Activated CD4-positive, alpha-beta T cell treated with anti-CD3 and anti-CD28 coated beads, Interleukin-2, amount 50 U/mL, for 1 hour (primary cell): Measurements from ENCODE around the gene PNPO.

ENCODE experiments used
- DNase-seq: peaks from one replicate; pipeline ENCODE4 v3.0.0-alpha.2; 2020

PNPO gene

DNA sequence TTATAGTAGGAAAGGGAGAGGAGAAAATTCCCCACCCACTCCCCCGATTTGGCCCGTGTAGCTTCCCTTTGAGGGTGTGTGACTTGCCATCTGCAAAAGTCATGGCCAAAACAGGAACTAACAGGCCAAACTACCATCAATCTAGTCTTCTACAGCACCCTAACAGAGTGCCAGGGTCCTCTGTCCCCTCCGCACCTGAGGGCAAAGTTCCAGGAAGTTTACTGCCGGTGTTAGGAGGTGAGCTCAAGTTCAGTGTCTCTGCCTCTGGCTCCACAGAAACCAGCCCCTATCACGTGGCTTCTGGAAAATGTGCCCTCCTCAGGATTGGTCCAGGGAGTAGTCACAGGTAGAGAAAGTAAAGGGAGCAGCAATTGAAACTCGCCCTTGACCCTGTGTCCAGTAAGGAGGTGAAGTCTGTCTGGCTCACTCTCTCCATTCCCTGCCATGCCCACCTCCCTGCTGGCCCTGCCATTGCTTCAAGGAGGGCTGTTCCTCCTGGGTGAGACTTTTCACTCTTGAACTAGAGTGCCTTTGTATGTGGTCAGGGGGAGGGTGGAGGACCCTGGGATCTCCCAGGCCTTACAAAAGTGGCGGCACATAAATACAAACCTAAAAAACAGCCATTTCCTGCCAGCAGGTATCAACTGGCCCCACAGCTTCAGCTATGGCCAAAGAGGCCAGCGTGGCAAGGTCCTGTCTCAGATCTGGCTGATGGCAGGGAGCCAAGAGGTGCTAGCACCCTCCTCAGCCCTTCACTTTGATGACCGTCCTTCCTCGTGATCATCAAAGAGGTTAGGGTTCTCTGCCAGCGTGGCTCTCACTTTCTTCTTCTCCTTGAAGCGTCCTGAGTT lies 11.0 kb downstream of the PNPO start:
- no peak for DNase-seq

DNA sequence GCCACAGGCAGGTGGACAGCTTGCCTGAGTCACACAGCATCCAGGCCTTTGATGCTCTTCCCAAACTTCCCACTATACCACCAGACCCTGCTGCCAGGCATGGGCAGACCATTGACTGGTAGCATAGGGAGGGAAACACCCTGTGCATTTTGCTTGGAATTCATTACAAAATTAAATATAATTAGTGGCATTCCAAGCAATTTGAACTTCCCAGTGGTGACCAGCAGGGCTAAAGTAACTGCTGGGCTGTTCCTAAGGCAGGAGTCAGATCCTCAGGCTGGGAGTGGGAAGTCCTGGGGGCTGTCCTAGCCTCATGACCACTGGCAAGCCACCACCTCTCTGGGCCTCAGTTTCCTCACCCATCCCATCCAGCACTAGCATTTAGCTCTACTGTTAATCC lies 12.5 kb downstream of the PNPO start:
- DNase-seq: no peak

DNA sequence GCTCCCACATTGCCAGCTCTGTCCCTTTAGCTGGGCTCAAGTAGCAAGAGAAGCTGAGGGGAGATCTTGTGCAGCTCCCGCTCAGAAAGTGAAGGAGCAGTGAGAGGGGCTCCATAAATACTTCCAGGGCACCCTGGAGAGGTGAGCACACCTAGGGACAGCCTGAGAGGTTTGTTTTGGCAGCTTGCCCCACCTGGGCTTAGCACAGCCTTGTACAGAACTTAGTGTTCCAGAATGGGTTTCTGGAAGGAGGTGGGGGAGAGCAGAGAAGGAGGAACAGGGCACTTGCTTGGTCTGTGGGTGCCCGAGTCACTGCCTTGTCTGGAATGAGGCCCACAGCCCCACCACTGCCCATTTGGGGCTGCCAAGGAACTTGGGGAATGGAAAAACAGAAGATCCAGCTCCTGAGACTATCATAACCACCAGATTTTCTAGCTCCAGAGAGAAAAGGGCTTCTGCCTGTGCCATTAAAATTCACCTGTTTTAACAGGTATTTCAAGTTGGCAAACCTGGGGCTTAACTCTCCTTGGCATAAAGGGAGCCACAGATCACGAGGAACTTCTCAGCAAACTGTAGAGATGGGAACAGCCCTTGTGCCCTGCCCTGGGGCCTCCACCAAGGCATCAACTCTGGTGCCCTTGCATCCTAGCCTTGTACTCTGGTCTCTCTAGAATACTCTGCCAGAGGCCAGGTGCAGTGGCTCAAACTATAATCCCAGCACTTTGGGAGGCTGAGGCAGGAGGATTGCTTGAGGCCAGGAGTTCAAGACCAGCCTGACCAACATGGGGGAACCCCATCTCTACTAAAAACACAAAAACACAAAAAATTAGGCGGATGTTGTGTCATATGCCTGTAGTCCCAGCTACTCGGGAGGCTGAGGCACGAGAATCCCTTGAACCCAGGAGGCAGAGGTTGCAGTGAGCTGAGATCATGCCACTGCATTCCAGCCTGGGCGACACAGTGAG lies 14.4 kb downstream of the PNPO start:
- DNase-seq: no peak

DNA sequence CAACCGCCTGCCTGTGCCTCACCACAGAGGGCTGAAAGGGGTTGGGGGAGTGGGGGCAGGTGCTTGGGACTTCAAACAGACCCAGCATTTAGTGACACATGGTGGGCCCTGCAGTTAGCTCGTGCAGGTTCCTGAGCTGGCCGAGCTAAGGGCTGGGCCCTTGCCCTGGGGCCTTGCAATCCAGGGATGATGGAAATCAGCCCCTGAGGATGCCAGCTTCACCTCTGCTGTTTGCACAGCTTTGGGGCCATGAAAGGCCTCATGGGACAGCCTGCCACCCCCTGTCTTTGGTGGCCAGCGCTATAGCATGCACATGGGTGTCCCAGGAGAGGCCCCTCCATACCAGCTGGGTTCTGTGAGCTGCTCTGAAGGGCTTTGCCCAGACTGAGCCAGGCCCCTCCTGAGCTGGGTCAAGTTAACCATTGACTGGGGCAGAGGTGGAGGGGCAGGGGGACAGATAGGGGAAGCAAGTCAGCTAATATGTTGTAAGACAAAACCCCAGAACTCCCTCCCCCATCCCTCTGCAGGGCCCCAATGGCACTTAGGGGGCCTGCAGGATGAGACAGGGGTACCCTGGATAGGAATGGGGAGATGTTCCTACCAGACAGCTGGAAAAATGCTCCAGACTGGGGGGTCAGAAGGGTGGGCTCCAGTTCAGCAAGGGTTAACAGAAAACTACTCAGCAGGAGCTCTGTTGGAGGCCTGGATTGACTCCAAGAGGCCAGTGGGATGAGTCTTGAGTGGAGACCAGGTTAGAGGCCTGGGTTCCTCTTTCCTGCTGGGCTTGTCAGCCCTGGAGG lies 15.6 kb downstream of the PNPO start:
- no peak for DNase-seq

DNA sequence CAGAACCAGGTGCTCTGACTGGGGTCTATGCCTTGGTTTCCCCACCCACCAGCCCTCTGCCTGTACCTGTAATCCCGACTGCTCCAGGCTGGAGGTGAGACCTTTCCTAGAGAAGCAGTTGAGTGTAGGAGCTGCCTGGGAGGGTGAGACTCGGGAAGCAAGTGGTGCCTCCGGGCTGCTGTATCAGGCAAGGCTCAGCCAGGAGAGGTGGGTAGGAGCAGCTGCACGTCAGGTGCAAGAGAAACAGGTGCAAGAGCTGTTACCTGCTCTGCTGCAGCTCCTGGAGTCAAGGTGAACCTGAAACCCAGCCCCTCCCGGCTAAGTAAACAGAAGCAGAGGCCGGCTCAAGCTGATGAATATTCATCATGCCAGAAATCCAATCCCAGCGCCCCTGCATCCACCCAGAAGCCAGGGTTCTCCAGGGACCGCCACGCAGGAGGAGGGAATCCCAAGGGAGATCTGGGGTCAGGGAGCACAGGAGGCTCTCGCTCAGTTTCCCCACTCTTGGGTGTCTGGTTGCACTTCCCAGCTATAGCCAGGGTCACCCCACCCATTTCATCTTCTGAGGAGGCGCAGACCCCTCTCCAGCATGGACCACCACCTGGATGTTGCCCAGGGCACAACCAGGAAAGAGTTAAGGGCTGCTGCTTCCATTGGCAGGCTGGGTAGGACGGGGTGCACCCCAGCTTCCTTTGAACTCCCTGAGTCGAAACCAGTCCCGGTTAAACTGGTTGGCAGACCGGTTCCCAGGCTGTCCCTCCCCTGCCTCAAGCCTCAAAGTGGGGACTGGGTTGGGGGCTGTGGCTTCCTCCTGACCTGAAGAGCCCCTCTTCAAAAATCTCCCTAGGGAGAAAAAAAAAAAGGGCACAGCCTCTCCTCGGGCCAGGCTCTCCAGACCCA lies 16.5 kb downstream of the PNPO start, which contains the start of gene PRR15L:
Gene PRR15L, minus strand, starts transcription at position 293 of the 900 bp plus-strand sequence. CDS start 4,649 bp downstream, outside the sequence.
- no peak for DNase-seq

DNA sequence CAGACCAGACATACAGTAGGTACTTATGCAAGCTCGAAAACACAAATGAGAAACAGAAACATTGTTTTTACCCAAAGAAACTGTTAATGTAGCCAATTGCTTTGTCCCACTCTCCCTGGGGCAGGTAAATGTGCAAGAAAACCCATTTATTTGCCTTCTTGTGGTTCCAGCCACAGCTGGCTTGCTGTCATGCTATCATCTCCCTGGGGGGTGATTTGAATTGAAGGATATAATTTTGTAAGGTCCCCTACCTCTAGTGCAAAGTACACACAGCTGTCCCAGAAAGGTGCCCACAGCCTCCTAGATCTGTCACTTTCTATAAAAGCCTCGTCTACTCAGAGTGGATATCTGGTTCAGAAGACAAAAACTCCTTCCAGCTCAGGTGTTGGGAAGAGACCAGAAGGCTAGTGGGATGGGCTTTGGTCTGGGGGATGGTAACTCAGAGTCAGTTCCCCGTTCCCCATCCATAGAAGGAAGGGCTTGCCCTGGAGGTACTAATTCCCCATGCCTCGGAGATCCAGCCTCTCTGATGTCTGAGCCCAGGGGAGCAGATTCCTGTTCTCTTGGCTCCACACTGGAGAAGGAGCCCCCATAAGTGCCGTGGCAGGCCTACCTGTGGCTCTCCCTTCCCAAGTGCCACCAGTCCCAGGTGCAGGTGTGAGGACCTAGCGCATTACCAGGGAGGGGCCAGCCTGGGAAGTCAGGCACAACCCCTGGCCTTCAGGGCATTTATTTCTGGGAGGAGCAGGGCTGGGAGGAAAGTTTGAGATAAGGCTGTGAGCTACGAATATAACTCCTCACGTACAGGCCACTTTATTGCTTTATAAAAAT lies 18.7 kb downstream of the PNPO start:
- no peak for DNase-seq

DNA sequence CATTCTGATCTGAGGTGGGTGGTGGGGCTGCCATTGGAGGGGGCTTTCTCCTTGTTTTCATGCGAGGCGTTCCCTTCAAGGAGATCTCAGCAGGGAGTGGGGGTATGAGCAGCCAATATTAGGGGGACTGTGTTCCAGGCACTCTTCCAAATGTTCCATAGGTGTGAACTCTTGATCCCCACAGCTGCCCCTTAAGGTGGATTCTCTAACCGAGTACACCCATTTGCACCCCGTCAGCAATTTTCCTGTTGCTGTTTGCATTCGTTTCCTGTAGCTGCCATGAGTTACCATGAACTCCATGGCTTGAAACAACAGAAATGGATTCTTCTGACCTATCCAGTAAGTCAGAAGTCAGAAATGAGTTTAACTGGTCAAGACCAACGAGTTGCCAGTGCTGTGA lies 20.0 kb downstream of the PNPO start:
- no peak for DNase-seq

DNA sequence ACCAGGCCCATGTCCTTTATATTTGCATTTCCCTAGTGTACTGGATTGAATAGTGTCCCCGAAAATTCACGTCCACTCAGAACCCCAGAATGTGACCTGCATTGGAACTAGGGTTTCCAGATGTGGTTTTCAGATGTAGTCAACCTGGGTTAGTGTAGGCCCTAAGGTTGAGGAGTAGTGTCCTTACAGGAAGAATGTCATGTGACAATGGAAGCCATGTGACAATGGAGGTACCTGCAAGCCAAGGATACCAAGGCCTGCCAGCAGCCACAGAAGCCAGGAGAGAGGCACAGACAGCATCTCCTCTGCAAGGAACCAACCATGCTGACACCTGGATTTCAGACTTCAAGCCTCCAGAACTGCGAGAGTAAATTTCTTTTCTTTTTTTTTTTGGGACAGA lies 21.5 kb downstream of the PNPO start:
- DNase-seq: no peak

DNA sequence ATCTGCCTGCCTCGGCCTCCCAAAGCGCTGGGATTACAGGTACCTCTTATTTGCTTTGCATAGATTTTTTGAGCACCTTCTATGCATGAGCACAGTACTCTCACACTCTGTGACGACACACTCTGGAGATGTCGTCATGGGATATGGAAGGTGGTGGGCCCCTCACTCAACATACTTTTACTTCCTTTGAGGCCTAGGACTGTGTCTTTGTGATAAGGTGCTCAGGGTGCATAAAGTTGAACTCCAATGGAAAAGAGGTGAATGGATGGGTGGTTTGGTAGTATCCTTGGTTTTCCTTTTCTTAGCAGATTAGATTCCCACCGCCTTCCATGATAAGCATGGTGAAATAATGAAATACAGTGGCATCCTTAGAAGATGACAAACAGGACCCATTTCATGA lies 23.5 kb downstream of the PNPO start:
- no peak for DNase-seq

DNA sequence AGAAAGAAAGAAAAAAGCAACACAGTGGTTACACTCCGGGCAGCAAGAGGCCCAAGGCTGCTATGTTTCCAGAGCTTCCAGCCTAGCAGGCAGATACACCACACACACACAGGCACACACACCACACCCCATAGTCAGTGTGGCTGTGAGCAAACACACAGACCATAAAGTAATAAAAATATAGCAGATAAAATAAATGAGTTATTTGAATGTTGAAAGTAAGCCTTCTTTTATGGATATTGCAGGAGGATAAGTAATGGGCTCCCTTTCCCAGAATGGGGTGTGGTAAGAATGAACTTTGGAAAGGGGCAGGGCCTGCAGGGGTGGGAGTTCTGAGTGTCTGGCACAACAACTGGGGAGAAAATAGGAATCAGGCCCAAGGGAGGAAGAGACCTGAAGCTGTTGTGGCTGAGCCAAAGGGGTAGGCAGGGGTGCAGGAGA lies 24.7 kb downstream of the PNPO start:
- no peak for DNase-seq

DNA sequence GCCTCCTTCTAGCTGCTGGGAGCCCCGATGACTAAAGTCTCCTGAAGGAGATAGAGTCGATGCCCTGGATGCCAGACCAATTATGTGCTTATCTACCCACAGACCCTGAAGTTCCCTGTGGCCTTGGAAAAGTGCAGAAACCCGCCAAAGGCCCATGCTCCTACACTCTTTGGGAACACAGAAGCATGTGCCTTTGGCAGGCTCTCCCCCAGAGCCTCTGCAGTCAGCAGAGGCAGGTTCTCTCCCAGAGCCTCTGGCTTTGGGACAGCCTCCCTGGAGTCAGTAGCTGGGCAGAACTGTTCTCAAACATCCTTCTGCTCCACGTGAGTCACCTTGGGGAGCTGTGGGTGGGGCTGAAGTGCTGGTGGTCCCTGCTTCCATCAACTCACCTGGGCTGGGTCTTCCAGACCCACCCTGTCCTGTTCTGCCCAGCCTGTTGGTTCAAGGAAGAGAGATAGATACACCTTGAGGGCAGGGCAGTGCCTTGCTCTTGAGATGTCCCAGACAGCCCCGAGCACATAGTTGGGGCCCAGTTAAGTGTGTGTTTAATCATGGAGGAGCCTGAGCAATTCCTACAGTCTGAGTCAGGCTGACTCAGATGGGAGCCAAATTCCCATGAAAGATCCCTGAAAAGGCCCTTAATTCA lies 26.4 kb downstream of the PNPO start:
- no peak for DNase-seq

DNA sequence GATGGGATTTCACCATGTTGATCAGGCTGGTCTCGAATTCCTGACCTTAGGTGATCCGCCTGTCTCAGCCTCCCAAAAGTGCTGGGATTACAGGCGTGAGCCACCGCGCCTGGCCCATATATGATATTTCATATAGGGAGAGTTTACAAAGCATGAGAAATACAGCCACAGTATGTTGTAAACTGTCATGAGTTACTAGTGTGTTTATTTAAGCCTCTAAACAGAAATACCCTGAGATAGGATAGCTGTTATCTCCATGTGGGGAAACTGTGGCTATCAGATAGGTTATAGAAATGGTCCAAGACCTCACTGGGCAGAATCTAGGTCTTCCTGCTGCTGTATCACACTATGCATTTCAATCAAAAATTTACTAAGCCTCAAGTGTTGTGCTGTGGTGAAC lies 27.5 kb downstream of the PNPO start:
- DNase-seq: no peak

DNA sequence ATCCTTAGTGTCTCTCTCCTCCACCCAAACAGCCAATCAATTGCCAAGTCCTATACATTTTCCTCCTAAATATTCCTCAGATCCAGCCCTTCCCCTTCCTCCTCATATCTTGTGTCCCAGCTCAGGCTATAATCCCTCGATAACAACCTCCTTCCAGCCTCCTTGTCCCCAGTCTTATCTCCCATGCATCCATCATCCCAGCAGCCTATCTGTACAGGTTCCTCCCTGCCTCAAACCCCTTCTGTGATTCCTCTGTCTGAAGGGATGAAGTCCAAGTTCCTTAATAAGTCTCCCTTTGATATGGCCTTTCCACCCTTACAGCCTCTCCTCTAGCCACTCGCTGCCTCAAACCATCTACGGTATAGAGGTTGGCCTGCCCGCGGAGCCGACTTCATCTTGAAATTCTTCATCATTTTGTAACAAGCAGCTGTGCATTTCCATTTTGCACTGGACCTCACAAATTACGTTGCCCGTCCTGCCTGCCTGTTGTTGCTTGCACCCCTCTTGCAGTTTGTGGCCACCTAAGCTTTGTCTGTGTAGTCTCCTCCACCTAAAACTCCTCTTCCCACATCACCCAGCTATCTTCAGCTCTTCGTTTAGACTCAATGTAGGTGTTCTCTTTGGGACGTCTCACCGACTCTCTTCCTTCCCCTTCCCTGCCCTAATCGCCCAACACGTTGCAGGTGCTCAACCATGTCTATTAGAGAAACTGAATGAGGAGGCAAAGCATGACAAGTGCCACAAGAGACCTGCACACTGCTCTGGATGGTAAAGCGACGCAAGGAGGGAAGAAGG lies 28.8 kb downstream of the PNPO start:
- DNase-seq: no peak

DNA sequence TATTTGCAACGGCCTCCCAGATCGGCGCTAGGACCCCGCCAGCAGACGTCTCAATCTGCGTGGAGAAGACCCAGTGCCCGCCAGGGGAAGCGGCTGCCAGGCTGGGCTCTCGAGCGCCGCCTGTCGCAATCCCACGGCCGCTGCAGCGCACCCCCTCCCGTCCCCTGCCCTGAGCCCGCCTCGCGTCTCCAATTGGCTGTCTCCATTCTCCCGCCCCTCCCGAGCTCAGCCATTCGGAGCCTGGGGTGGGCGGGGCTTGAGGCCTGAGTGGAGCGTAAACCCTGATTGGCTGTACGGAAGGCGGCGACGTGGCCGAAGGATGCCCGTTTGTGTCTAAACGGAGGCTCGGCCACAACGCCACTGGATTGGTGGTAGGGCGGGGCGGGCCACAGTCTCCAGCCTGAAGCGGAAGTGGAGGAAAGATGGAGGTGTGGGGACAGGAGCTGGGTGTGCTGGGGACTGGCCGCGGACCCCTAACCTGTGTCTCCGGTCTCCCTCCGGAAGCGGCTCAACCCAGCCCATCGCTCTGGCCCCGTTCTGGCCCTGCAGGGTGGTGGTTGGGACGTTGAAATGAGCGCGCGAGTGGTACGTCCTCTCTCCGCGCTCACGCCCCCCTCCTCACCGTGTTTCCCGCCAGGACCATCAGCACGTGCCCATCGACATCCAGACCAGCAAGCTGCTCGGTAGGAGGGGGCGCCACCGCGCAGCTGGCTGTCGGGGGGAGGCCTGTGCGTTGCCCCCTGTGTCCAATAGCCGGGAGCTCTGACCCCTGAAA lies 29.5 kb downstream of the PNPO start, which contains the start of gene CDK5RAP3:
Gene CDK5RAP3, plus strand, starts transcription at position 389 of the 775 bp plus-strand sequence. Its CDS starts 34 bp downstream, at position 423.
- DNase-seq: peak; percentile 98

DNA sequence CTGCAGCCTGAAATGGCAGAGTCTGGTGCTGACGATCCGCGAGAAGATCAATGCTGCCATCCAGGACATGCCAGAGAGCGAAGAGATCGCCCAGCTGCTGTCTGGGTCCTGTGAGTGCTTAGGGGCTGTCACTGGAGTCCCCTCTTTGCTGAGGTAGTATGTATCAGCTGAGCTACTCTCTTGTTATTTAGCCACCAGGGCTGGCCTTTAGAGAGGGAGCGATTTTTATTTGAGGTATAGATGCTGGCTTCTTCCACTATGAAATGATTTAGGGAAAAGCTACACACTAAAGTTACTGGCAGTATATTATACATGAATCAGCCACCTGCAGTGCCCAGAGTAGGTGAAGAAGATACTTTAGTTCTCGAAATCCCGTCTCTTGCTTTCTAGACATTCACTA lies 32.2 kb downstream of the PNPO start:
- no peak for DNase-seq

DNA sequence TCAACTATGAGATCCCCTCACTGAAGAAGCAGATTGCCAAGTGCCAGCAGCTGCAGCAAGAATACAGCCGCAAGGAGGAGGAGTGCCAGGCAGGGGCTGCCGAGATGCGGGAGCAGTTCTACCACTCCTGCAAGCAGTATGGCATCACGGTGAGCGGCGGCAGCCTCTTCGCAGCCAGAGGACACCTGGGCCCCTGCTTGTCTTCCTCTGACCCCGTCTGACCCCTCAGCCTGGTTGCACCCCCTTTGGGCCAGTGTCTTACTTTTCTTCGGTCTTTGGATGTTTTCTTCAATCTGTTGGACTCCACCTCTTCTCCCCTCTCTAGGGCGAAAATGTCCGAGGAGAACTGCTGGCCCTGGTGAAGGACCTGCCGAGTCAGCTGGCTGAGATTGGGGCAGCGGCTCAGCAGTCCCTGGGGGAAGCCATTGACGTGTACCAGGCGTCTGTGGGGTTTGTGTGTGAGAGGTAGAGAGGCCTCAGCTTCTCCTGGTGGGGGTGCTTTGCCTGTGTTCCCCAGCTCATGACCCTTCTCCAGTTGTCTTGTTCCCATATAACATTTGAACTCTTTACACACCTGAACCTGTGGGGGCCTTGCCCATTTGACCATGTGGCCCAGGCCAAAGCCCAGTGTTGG lies 33.9 kb downstream of the PNPO start:
- DNase-seq: no peak

DNA sequence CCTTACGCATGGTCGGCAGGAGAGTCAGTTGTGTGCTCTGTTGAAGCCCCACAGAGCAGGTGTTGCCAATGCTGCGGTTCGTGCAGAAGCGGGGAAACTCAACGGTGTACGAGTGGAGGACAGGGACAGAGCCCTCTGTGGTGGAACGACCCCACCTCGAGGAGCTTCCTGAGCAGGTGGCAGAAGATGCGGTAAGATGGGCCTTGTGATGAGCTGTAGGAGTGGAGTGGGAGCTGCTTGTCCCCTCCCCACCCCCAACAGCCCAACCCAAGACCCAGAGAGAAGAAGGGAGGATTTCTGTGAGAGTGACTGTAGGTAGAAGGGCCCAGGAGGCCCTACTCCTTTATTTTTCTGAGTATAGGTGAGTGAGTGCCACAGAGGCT lies 34.4 kb downstream of the PNPO start:
- DNase-seq: no peak

DNA sequence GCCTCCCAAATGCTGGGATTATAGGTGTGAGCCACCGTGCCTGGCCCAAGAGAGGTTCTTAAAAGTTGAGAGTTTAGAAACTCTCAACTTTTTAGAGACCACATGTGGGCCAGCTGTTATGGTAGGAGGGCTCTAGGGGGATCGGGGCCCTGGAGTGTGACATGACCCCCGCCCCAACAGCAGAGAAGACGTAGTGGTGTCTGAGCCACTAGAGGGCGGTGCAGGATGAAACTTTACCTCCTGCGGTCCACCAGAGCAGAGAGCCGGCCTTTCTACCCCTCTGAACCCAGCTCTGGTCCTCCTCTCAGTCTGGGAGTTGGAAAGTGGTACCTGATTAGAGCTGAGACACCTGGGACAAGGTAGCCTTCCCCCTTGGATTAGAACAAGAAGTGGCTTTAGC lies 37.0 kb downstream of the PNPO start:
- peak; percentile 46 for DNase-seq
